GM12873 (cell line): ENCODE results near the gene SULT2B1.

Experiments used
- TF ChIP-seq, protein P1 (sequence below): IDR thresholded peaks from 2 replicates; pipeline ENCODE4 v1.5.1; 2012; ENCODE audit warnings: low read depth, mild to moderate bottlenecking, moderate library complexity, low read length, control low read depth; ENCODE audit not compliant: insufficient read depth; ENCODE audit errors: missing control alignments

The SULT2B1 gene

GRCh38 chr19:48547722-48548121 is 4.2 kb upstream of the SULT2B1 start:
- TF ChIP-seq, protein P1, sequence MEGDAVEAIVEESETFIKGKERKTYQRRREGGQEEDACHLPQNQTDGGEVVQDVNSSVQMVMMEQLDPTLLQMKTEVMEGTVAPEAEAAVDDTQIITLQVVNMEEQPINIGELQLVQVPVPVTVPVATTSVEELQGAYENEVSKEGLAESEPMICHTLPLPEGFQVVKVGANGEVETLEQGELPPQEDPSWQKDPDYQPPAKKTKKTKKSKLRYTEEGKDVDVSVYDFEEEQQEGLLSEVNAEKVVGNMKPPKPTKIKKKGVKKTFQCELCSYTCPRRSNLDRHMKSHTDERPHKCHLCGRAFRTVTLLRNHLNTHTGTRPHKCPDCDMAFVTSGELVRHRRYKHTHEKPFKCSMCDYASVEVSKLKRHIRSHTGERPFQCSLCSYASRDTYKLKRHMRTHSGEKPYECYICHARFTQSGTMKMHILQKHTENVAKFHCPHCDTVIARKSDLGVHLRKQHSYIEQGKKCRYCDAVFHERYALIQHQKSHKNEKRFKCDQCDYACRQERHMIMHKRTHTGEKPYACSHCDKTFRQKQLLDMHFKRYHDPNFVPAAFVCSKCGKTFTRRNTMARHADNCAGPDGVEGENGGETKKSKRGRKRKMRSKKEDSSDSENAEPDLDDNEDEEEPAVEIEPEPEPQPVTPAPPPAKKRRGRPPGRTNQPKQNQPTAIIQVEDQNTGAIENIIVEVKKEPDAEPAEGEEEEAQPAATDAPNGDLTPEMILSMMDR, result no peak

- TF ChIP-seq, protein P1, result no peak
Observed at GRCh38 chr19:48548253-48548911, 3.6 kb upstream of the SULT2B1 start.

GRCh38 chr19:48549380-48549779 is 2.6 kb upstream of the SULT2B1 start:
- TF ChIP-seq, protein P1, result no peak

GRCh38 chr19:48552406-48553322 is 692 bp downstream of the SULT2B1 start:
- TF ChIP-seq, protein P1, result no peak

GRCh38 chr19:48553676-48554384 is 1.9 kb downstream of the SULT2B1 start:
- TF ChIP-seq, protein P1, result no peak

GRCh38 chr19:48554385-48555091 is 2.6 kb downstream of the SULT2B1 start:
- TF ChIP-seq, protein P1, result no peak

DNA sequence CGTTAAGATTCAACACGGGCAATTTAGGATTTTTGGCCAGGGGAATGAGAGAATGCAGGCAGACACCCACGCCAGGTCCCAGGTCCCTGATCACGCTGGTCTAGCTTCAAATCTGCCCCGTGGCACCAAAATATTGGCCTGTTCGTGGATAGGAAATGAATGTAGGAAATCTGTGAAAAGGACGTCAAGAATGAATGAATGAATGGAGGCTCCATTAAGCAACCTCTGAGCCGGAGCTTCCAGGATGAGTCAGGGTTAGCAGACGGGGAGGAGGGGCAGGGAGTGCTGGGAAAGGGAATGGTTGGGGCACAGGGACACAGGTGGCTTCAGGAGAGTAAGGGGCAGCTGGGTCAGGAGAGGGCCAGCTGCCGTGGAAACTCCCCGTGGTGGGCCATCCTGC is 4.2 kb downstream of the SULT2B1 start:
- TF ChIP-seq, protein P1, result no peak
